Activated T-cell treated with anti-CD3 and anti-CD28 coated beads for 48 hours (primary cell): ENCODE measurements around the gene CSHL1.

Source experiments
- DNase-seq: peaks from one replicate; pipeline ENCODE4 v3.0.0-alpha.2; 2020; ENCODE audit warnings: low read depth

CSHL1 gene

GRCh38 chr17:63911041-63911635 is at the start of gene CSHL1:
TSS of gene CSHL1 (minus strand) at chr17:63911258. CDS start at chr17:63911196, 62 bp downstream.
- no peak for DNase-seq

DNA sequence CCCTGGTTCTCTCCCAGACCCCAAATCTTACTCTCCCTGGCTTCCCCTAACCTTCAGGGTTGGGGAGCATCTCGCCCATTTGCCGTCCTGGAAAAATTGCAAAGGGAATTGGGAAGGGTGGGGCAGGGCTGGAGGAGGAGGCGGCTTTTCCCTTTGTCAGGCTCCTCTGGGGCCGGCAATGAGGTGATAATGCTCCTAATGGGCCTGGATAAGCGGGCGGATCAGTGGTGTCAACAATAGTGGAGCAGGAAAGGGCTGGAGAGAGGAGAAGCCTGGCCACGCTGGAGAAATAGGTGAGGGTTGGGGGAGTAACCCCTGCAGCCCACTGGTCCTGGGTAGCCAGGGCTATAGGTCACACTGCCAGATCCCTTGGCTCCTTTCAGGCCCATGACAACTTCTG is 49.4 kb upstream of the CSHL1 start:
- no peak for DNase-seq

GRCh38 chr17:63960006-63960405 is 48.9 kb upstream of the CSHL1 start:
- no peak for DNase-seq

DNA sequence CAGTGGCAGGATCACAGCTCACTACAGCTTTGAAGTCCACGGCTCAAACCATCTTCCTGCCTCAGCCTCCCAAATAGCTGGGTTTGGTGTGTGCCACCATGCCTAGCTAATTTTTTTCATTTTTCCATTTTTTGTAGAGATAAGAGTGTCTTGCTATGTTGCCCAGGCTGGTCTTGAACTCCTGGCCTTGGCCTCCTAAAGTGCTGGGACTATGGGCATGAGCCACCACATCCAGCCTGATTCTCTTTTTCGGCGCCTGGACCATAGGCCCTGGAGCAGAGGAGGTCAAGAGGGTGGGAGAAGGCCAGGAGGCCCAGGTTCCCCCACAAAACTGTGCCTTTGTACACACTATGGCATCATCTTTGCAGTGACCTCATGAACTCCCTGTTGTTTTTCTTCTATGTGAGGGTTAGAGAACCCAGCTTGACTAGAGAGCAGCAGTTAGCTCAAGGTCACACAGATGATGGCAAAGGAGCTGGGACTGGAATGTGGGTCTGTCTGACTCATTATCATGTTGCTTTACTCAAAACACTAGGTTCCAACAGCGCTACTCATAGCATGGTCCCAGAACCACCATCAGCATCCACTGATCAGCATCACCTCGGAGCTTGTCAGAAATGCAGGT is 45.4 kb upstream of the CSHL1 start:
- no peak for DNase-seq

GRCh38 chr17:63955791-63956190 is 44.7 kb upstream of the CSHL1 start:
- no peak for DNase-seq

DNA sequence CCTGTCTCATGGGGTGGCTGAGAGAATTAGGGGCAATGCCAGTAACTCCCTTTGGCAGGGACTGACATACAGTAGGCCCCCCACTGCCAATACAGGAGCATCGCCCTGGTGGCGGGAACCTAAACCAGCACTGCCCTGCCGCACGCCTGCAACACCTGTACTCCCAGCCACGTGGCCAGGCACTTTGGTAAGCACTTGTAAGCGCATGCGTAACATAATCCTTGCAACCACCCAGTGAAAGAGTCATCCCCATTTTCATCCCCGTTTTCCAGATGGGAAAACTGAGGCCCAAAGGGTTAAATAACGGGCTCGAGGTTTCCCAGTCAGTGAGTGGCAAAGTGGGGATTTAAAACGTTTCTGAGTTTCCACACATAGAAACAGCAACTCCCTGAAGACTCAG is 44.2 kb upstream of the CSHL1 start:
- DNase-seq, result no peak

- no peak for DNase-seq
Measured at GRCh38 chr17:63954402-63955063, 43.5 kb upstream of the CSHL1 start.

- no peak for DNase-seq
Measured at GRCh38 chr17:63950940-63951907, 40.2 kb upstream of the CSHL1 start.

- DNase-seq, result no peak
Measured at GRCh38 chr17:63949576-63950250, 38.7 kb upstream of the CSHL1 start.

GRCh38 chr17:63948521-63948920 is 37.5 kb upstream of the CSHL1 start:
- DNase-seq, result no peak

DNA sequence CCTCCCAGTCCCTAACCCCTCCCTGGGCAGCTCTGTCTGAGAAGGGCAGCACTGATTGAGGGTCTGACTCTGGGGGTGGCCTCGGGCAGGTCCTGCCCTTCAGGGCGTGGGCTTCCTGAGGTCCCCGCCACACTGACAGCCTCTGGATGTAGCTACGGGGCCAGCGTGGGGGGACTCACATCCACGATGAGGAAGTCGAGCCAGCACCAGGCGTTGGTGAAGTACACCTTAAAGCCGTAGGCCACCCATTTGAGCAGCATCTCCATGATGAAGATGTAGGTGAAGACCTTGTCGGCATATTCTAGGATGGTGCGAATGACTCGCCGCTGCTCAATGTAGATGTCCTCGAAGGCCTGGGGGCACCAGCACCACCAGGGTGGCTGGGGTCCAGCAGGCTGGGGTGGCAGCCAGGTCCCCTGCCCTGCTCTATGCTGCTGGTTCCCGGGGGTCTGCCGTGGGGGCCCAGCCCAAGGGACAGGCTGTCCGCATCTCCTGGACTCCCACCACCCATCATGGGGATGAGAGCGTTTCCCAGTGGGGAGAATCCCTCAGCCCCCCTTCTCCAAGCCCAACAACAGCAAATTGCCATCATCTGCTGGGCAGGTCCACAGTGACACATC is 36.8 kb upstream of the CSHL1 start:
- no peak for DNase-seq

GRCh38 chr17:63946440-63947363 is 35.6 kb upstream of the CSHL1 start:
- DNase-seq, result peak; percentile 52

GRCh38 chr17:63945784-63946439 is 34.9 kb upstream of the CSHL1 start:
- no peak for DNase-seq

DNA sequence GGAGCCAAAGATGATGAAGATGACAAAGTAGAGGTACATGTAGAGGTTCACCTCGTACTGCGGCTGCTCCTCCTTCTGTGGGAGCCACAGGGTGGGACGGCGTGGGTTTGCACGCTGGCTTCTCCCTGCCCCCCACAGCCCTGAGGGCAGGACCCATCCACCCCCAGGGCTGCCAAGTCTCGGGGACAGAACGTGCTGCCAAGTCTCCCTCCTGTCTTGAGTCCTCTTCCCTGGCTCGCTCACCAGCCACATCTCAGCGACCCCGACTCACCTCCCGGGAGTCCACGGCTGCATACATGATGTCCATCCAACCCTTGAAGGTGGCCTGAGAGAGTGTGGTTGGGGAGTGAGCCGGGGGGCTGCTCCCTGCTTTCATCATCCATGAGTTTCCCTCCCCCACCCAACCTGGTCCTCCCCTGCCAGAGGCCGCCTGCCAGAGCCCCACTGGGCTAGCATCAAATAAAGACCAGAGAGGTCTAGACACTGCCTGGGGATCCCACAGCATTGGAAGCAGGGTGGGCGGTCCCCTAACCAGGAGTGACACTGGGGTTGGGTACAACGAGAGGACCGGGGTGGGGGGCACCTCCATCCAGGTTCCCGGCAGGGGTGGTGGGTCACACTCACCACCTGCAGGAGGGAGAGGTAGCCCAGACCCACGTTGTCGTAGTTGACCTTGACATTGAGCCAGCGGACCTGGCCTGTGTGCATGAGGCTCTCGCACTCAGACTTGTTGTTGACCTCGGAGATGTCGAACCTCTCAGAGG is 33.9 kb upstream of the CSHL1 start:
- no peak for DNase-seq

DNA sequence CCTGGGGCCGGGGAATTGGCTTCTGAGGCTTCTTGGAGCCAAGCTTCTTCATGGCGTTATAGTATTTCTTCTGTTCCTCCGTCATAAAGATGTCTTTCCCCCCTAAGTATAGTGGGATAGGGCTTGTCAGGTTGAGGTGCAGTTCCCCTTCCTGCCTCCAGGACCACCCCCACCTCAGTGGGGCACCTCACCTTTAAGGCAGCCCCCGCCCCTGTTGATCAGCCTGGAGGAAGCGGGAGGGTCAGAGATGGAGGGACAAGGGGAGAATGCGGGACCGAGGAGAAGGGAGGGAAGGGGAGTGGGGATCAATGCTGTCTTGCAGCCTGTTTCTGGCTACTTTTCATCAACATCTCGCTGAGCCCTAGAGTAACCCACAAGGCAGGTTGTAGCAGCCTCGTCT is 32.7 kb upstream of the CSHL1 start:
- no peak for DNase-seq

DNA sequence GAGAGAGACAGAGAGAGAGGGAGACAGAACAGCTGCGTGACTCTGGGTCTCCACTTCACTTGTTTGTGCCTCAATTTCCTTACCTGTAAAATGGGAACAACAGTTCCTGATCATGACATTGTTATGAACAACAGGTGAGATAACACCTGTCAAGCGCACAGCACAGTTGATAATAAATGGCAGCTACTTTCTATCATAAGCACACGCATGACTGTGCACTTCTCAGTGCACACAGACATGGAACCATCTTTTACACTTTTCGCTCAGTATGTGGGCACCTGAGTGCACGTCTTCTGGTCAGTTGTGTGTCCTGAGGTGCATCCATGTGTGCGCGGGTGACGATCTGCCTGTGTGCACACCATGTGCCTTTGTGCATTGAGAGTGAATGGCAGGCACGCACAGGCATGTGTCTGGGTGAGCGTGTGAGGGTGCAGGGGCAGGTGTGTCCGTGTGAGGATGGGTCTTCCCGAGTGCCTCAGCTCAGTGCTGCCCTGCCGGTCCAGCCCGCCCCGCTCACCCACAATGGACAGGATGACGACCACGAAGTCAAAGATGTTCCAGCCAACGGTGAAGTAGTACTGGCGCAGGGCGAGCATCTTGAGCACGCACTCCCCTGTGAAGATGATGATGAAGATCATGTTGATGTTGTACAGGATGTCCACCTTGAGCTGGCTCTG is 31.4 kb upstream of the CSHL1 start:
- DNase-seq, result no peak

- no peak for DNase-seq
Measured at GRCh38 chr17:63941751-63942150, 30.7 kb upstream of the CSHL1 start.

DNA sequence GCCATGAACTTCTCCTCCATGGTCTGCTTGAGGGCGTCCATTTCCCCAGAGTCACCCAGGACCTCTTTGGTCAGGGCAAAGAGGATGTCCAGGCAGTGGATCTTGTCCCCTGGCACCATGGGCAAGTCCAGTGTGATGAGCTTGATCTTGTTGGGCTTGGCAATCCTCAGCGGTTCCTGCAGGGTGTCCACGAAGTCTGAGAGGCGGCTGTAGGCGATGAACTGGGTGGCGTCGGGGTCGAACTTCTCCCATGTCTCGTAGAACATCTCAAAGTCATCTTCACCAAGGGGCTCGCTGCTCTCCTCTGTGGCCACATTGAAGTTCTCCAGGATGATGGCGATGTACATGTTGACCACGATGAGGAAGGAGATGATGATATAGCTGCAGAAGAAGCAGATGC is 30.1 kb upstream of the CSHL1 start:
- no peak for DNase-seq
